VCaP (cell line): ENCODE data around the gene MAGI1.

Source experiments
- H3K27ac ChIP-seq: fragments of 450-650 bp; 2 replicates; pipeline ENCODE4 v1.5.1; 2017
- CTCF ChIP-seq: fragments of 450-650 bp; conservative IDR thresholded peaks from 2 replicates; pipeline ENCODE4 v1.5.1; 2017; ENCODE audit warnings: mild to moderate bottlenecking, moderate library complexity

MAGI1 gene

GRCh38 chr3:65809641-65810150 lies 229.0 kb downstream of the MAGI1 start:
- H3K27ac ChIP-seq = peak overlapping the region; percentile 95
- no peak for TF ChIP-seq CTCF

GRCh38 chr3:65808824-65809223 lies 229.9 kb downstream of the MAGI1 start:
- peak overlapping the region; percentile 95 for H3K27ac ChIP-seq
- TF ChIP-seq CTCF = no peak

GRCh38 chr3:65808407-65808806 lies 230.3 kb downstream of the MAGI1 start:
- TF ChIP-seq CTCF = no peak
- H3K27ac ChIP-seq = peak overlapping the region; percentile 95

GRCh38 chr3:65807225-65807624 lies 231.5 kb downstream of the MAGI1 start:
- peak overlapping the region; percentile 95 for H3K27ac ChIP-seq
- no peak for TF ChIP-seq CTCF

GRCh38 chr3:65806600-65806999 lies 232.1 kb downstream of the MAGI1 start:
- peak overlapping the region; percentile 95 for H3K27ac ChIP-seq
- peak; percentile 39 for TF ChIP-seq CTCF

- H3K27ac ChIP-seq = no peak overlapping the region
- TF ChIP-seq CTCF = no peak
Observed at GRCh38 chr3:65796676-65797075, 242.0 kb downstream of the MAGI1 start.

GRCh38 chr3:65795166-65795565 lies 243.6 kb downstream of the MAGI1 start:
- no peak for TF ChIP-seq CTCF
- H3K27ac ChIP-seq = no peak overlapping the region
